ENCODE results near the gene LPCAT1.

- TF ChIP-seq MYC (IDR thresholded peaks at IDR 0.05; ENCODE audit: low read depth, low read length) (no peak), EZH2 (IDR thresholded peaks at IDR 0.05; ENCODE audit: borderline replicate concordance, low read depth, low read length, severe bottlenecking) (no peak), CTCF (IDR thresholded peaks at IDR 0.05; ENCODE audit: extremely low read depth in 1 of 2, insufficient read depth in 1 of 2, low read depth in 1 of 2, low read length in 2 of 2) (no peak), MAX (IDR thresholded peaks at IDR 0.05; ENCODE audit: insufficient read depth, insufficient read length) (no peak), POLR2A (IDR thresholded peaks at IDR 0.05; ENCODE audit: low read depth, low read length) (no peak), FOS (IDR thresholded peaks at IDR 0.05; ENCODE audit: borderline replicate concordance, insufficient read depth, low read length) (no peak), POLR2AphosphoS5 (IDR thresholded peaks at IDR 0.05; ENCODE audit: insufficient read depth, low read depth, low read length) (no peak), JUN (IDR thresholded peaks at IDR 0.05; ENCODE audit: borderline replicate concordance, insufficient read depth, insufficient read length, low read depth) (no peak)
Measured at GRCh38 chr5:1517838-1518237, 5.9 kb downstream of the LPCAT1 start.
